HepG2 (cell line): ENCODE results near the gene ACP2. TPM values are rescaled to one million over a fixed set of nuclear protein-coding genes. Genes with fewer than 3 reads are reported as not detected.

Experiments used
- AHDC1 ChIP-seq: sonication (generic); formaldehyde crosslinking; IDR thresholded peaks from 2 replicates; pipeline ENCODE4 v1.5.1; 2020; ENCODE audit warnings: mild to moderate bottlenecking, missing genetic modification reagents, borderline replicate concordance
- ASH2L ChIP-seq: fragments of 300-600, 200-600 bp; sonication (generic); IDR thresholded peaks from 2 replicates; pipeline ENCODE4 v1.7.0; 2017; ENCODE audit warnings: low read depth, mild to moderate bottlenecking, moderate library complexity, mixed read lengths, low read length; ENCODE audit not compliant: insufficient read length
- CC2D1A ChIP-seq: sonication (generic); formaldehyde crosslinking; IDR thresholded peaks from 2 replicates; pipeline ENCODE4 v1.8.1; 2023; ENCODE audit warnings: mild to moderate bottlenecking, missing genetic modification reagents
- CERS6 ChIP-seq: sonication (generic); formaldehyde crosslinking; IDR thresholded peaks from 2 replicates; pipeline ENCODE4 v1.5.0; 2020; ENCODE audit warnings: missing genetic modification reagents
- NBN ChIP-seq: fragments of 450-650 bp; conservative IDR thresholded peaks from 2 replicates; pipeline ENCODE4 v1.6.1; 2017
- NFIB ChIP-seq: sonication (generic); formaldehyde crosslinking; IDR thresholded peaks from 2 replicates; pipeline ENCODE4 v1.9.0; 2021; ENCODE audit warnings: missing genetic modification reagents, mild to moderate bottlenecking, borderline replicate concordance
- NFYB ChIP-seq: sonication (generic); formaldehyde crosslinking; IDR thresholded peaks from 2 replicates; pipeline ENCODE4 v1.4.0; 2020; ENCODE audit warnings: missing genetic modification reagents
- RAD51 ChIP-seq: fragments of 450-650 bp; IDR thresholded peaks from 2 replicates; pipeline ENCODE4 v1.6.1; 2016; ENCODE audit warnings: borderline replicate concordance
- RARG ChIP-seq: sonication (generic); formaldehyde crosslinking; IDR thresholded peaks from 2 replicates; pipeline ENCODE4 v1.4.0; 2020; ENCODE audit warnings: low read depth, mild to moderate bottlenecking, missing genetic modification reagents
- RCOR2 ChIP-seq: IDR thresholded peaks from 2 replicates; pipeline ENCODE4 v1.6.1; 2016; ENCODE audit warnings: missing biosample characterization, missing genetic modification reagents
- RFX3 ChIP-seq: IDR thresholded peaks from 2 replicates; pipeline ENCODE4 v1.6.1; 2016; ENCODE audit warnings: missing biosample characterization, missing genetic modification reagents
- SMC3 ChIP-seq: IDR thresholded peaks from 2 replicates; pipeline ENCODE4 v1.6.1; 2011; ENCODE audit warnings: low read length, improper control_type of control experiment
- SNRNP70 ChIP-seq: fragments of 200-400 bp; formaldehyde crosslinking; IDR thresholded peaks from 2 replicates; pipeline ENCODE4 v1.6.1; 2017; ENCODE audit warnings: mild to moderate bottlenecking, low read depth, low read length, moderate library complexity
- TBX3 ChIP-seq: fragments of 450-650 bp; IDR thresholded peaks from 2 replicates; pipeline ENCODE4 v1.6.1; 2017; ENCODE audit warnings: antibody characterized with exemption, mild to moderate bottlenecking, inconsistent platforms, borderline replicate concordance
- TP53 ChIP-seq: sonication (generic); formaldehyde crosslinking; conservative IDR thresholded peaks from 2 replicates; pipeline ENCODE4 v1.4.0; 2020; ENCODE audit warnings: missing genetic modification reagents
- ZBTB38 ChIP-seq: sonication (generic); formaldehyde crosslinking; IDR thresholded peaks from 2 replicates; pipeline ENCODE4 v1.5.1; 2020; ENCODE audit warnings: mild to moderate bottlenecking, missing genetic modification reagents
- ZNF263 ChIP-seq: sonication (generic); formaldehyde crosslinking; IDR thresholded peaks from 2 replicates; pipeline ENCODE4 v1.4.0; 2020; ENCODE audit warnings: missing genetic modification reagents
- ZNF367 ChIP-seq: sonication (generic); formaldehyde crosslinking; IDR thresholded peaks from 2 replicates; pipeline ENCODE4 v1.4.0; 2020; ENCODE audit warnings: missing genetic modification reagents, borderline replicate concordance
- ZNF451 ChIP-seq: sonication (generic); formaldehyde crosslinking; IDR thresholded peaks from 2 replicates; pipeline ENCODE4 v1.5.0; 2020; ENCODE audit warnings: mild to moderate bottlenecking, missing genetic modification reagents
- ZNF652 ChIP-seq: IDR thresholded peaks from 2 replicates; pipeline ENCODE4 v1.6.1; 2016; ENCODE audit warnings: low read depth, borderline replicate concordance
- ZNF879 ChIP-seq: sonication (generic); formaldehyde crosslinking; IDR thresholded peaks from 2 replicates; pipeline ENCODE4 v1.8.1; 2023; ENCODE audit warnings: missing genetic modification reagents
- polyA plus RNA-seq, 8 experiments: library from polyadenylated mRNA; depleted of rRNA in 3 of 8; stranded (reverse) in 7 of 8; unstranded in 1 of 8; fragments of >200 nt; fragmentation: Illumina TruSeq in 4 of 8; extraction: Trizol in 4 of 8; gene quantifications; 2 replicates each; pipeline versions ENCODE4 v1.2.1 to v1.2.3, GENCODE V29; 2011 to 2016; ENCODE audit warnings: low read depth in 4 of 8, missing spikeins in 1 of 8, mixed read lengths in 1 of 8; ENCODE audit not compliant: insufficient read depth in 1 of 8
- total RNA-seq, 5 experiments: library from RNA; depleted of rRNA; stranded (reverse); fragments of >200 nt; fragmentation: Illumina TruSeq; extraction: Trizol; gene quantifications; 2 replicates each; pipeline ENCODE4 v1.2.3, GENCODE V29; 2016; ENCODE audit warnings: low read depth in 1 of 5
- TF ChIP-seq, protein P1 (sequence below): sonication (generic); formaldehyde crosslinking; IDR thresholded peaks from 2 replicates; pipeline ENCODE4 v1.8.1; 2023; ENCODE audit warnings: mild to moderate bottlenecking, missing genetic modification reagents
- TF ChIP-seq, protein P2 (sequence below): sonication (generic); formaldehyde crosslinking; IDR thresholded peaks from 2 replicates; pipeline ENCODE4 v1.8.0; 2022; ENCODE audit warnings: mild to moderate bottlenecking, missing genetic modification reagents, moderate library complexity

ACP2 gene
- total and polyA plus RNA-seq, 2 of the 13 experiments (the other 11 are each of a cell fraction or from before 2014, with no cell fraction given) = 17.7 to 20.2 TPM

DNA sequence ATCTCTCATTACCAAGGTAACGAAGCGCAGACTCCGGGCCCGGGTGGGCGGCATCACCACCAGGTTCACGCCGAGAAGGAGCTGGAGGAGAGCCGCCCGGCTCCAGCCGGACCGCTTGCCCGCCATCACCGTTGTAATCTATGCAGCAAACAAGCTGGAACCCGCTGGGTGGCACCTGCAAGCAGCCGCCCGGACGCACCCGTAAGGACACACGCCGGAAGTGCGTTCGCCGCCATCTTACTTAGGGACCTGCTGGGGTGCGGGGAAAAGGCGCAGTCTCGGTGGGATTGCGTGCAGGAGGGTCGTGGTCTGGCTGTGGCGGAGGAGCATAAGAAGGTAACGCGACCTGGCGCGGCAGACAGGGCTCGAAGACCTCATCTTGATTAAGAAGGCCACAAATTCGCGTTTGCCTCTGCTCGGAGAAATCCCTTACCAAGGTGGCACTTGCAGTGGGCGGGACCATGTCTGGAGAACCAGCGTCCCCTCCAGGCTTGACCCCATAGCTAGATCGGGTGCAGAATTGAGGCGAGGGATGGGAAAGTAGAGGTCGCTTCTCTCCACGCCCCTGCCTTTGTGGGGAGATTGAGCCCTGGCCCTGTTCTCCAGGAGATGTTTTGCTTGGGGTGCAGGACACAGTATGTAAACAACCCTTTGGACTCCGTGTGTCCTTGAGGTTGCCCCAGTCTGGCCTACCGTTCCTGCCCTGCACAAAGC, at the start of gene ACP2 (continued):
- TF ChIP-seq NFYB (CRISPR knock-in tag) = peak; percentile 43
- TF ChIP-seq TP53 (CRISPR knock-in tag) = no peak; the same call in 1 of the 2 replicates
- TF ChIP-seq AHDC1 (CRISPR knock-in tag) = 0 out of 2 replicates have a peak, but pooled peaks have one; percentile 30
- no peak for TF ChIP-seq CERS6 (CRISPR knock-in tag)
- no peak for TF ChIP-seq RAD51
- TF ChIP-seq, protein P1, sequence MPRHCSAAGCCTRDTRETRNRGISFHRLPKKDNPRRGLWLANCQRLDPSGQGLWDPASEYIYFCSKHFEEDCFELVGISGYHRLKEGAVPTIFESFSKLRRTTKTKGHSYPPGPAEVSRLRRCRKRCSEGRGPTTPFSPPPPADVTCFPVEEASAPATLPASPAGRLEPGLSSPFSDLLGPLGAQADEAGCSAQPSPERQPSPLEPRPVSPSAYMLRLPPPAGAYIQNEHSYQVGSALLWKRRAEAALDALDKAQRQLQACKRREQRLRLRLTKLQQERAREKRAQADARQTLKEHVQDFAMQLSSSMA (CRISPR knock-in tag) = peak; percentile 95
- TF ChIP-seq SNRNP70 = no peak
- no peak for TF ChIP-seq RARG (CRISPR knock-in tag)
- no peak for TF ChIP-seq NBN
- TF ChIP-seq RCOR2 (CRISPR knock-in tag) = 0 out of 2 replicates have a peak, but pooled peaks have one; percentile 37
- no peak; the same call in 1 of the 2 replicates for TF ChIP-seq ZNF652
- TF ChIP-seq RFX3 (CRISPR knock-in tag) = 0 out of 2 replicates have a peak, but pooled peaks have one; percentile 46
- TF ChIP-seq, protein P2, sequence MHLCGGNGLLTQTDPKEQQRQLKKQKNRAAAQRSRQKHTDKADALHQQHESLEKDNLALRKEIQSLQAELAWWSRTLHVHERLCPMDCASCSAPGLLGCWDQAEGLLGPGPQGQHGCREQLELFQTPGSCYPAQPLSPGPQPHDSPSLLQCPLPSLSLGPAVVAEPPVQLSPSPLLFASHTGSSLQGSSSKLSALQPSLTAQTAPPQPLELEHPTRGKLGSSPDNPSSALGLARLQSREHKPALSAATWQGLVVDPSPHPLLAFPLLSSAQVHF = peak; percentile 76
- 0 out of 2 replicates have a peak, but pooled peaks have one; percentile 83 for TF ChIP-seq ZNF879 (CRISPR knock-in tag)
- 0 out of 2 replicates have a peak, but pooled peaks have one; percentile 2 for TF ChIP-seq SMC3
- no peak for TF ChIP-seq NFIB
- no peak for TF ChIP-seq CC2D1A (CRISPR knock-in tag)
- TF ChIP-seq ZNF263 (CRISPR knock-in tag) = peak; percentile 77
- TF ChIP-seq TBX3 = peak; percentile 9; the same call in 1 of the 2 replicates
- peak; percentile 81; the same call in 1 of the 2 replicates for TF ChIP-seq ZBTB38 (CRISPR knock-in tag)
- peak; percentile 91 for TF ChIP-seq ASH2L
- TF ChIP-seq ZNF367 (CRISPR knock-in tag) = peak; percentile 54; the same call in 1 of the 2 replicates
- 0 out of 2 replicates have a peak, but pooled peaks have one; percentile 47 for TF ChIP-seq ZNF451
